GM21717 (cell line): ENCODE results near the gene NXT1.

ENCODE experiments used
- ATAC-seq: cut with Tn5 transposase; IDR thresholded peaks from one replicate; pipeline ENCODE4 v1.9.1; 2021; ENCODE audit warnings: mild to moderate bottlenecking, moderate library complexity; ENCODE audit not compliant: unreplicated experiment

NXT1 gene

DNA sequence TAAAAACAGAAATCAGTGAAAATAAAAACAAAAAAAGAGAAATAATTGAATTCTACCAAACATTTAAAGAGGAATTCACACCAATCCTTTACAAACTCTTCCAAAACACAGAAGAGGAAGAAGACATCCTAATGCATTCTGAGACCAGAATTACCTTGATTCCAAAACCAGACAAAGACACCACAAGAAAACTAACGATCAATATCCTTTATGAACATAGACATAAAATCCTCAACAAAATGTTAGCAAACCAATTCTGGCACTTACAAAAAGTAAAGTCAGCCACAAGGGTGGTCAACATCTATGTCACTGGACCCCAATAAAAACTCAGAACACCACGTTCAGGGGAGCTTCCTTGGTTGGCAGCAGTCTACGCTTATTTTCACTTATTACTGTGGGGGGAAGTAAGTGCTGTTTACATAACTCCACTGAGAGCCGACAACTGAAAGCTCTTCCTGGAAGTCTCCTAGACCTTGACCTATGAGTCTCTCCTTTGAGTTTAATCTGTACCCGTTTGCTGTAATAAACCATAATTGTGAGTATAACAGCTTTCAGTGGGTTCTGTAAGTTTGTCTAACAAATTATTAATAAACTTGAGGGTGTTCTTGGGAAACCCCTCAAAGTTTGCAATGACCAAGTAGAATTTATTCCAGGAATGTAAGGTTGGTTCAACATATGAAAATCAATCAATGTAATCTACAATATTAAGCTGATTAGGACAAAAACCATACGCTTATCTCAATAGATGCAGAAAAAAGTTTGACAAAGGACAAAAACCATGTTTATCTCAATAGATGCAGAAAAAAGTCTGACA lies 35.9 kb downstream of the NXT1 start:
- no peak for ATAC-seq

DNA sequence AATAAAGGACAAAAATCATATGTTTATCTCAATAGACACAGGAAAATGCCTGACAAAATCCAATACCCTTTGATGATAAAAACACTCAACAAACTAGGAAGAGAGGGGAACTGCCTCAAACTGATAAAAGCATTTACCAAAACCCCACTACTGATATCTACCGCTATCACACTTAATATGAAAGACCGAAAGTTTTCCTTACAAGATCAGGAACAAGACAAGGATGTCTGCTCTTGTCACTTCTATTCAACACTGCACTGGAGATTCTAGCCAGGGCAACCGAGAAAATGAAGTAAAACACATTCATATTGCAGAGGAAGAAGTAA lies 36.5 kb downstream of the NXT1 start:
- no peak for ATAC-seq

DNA sequence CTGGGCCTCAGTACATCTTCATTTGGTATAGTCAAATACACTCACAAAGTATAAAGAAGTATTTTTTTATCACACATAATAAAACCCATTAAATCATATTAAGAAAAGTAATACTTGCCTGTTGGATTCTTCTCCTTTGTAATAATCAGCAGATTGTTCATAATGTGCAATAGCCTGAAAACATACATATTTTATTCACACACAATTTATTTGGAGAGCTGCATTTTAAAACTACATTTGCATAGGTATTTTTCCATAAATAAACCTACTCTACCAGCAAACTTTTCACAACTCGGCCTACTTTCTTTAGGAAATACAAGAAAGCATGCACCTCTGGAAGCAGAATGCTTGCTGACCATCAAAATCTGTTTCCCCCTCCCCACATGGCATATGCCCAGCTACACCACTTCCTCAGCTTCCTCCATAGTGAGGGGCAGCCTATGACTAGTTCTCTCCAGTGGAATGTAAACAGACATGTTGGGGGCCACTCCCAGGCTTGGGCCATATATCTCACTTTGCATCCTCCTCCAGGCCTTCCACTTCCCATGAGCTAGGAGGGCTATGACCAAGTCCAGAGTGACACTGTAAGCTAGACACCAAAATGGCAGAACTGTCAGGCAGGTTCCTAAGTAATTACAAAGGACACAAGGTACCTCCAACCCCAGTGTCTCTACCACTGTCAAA lies 39.6 kb downstream of the NXT1 start:
- no peak for ATAC-seq

DNA sequence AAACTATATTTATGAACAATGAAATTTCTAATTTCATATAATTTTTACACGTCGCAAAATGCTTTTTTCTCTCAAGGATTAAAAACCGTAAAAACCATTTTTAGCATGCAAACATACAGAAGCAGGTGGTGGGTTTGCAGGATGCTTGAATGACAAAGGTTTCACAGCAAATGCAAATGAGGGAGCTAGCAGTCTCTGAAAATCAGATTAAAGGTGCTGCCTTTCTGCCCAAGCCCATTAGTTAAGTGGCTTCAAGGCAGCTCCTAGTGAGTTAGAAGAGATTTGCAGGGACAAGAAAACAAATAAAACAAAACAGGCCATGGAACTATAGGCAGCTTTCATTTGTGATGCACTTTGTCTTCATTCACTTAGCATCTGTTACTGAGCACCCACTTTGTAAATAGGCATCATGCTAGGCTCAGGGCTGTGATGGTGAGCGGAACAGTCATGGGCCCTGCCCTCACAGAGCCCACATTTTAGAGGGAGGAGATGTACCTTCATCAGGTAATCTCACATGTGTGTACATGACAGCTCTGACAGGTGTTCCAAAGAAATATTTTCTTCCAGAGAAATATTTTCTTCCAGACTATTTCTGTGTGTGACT lies 41.2 kb downstream of the NXT1 start:
- no peak for ATAC-seq

DNA sequence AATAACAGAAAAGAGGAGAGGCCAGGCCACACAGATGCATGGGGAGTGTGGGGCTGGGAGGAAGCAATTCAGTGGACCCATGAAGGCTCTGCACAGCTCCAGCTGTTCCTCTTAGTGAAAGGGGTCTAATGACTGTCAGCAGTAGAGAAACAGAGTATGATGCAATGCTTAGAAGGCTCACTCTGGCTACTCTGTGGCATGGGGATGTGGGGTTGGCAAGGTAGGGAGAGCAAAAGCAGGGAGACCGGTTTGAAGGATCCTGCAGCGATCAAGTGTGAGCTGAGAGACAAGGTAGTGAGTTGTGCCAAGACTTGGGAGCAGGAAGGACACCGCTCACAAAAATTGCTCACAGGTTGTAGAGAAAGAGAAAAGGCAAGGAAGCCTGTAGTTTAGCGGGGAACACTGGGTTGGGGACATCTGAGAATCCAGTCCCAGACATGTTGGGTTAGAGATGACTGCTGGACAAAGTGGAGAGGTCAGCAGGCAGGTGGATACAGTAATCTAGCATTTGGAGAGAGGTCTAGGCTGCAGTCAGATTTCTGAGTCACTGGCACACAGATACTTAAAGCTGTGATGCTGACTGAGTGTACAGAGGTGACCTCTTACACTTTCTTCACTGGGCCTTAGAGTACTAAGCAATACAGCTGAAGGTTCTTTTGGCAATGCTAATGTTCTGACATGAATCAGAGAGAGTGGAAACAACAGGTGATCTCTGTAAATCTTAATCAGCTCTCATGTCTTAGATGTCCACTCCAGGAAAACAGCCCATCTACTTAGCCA lies 43.6 kb downstream of the NXT1 start:
- no peak for ATAC-seq

DNA sequence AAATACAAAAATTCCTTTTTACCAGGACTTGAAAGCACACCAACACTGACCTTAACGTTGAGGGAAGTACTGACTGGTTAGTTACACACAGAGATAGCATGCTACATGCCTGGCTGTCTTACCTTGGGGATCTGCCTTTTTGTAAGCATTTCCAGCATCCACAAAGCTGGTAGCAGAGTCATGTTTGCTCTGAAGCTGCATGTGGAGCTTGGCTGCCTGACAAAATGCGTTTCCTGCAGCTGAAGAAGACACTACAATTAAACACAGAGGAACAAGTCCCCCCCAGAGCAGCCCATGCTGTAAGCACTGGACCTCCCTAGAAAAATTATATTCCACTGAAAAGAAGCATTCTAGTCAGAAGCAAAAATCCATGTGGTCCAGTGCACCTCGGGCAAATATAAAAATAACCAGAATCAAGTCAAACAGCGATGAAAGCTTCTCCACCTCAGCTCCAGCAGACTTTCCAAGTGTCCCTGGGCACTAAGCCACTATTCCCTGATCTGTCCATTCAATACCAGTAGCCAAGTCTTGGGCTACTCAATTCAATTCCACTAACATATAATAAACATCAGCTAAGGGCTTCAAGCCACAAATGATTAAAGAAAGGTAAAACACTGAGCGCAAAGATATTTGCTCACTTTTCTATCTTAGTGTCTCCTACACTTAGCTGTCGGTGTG lies 46.5 kb downstream of the NXT1 start:
- no peak for ATAC-seq

DNA sequence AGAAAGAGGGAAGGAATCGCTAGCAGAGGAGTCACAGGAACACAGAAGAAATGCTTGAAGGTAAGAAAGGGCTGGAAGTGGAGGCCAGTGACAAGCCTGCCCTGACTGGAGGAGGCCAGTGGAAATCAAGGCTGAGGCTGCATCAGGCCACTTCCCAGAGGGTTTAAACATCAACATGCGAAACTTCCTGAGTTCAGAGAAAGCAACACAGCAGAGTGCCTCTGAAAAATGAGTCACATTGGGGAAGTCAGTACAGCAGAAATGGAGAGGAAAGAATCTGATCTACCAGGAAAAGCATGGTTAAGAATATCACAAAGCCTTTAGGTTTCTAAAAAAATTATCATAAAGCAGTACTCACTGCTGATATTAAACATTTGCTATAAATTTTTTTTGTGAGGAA lies 47.4 kb downstream of the NXT1 start:
- ATAC-seq, result no peak

DNA sequence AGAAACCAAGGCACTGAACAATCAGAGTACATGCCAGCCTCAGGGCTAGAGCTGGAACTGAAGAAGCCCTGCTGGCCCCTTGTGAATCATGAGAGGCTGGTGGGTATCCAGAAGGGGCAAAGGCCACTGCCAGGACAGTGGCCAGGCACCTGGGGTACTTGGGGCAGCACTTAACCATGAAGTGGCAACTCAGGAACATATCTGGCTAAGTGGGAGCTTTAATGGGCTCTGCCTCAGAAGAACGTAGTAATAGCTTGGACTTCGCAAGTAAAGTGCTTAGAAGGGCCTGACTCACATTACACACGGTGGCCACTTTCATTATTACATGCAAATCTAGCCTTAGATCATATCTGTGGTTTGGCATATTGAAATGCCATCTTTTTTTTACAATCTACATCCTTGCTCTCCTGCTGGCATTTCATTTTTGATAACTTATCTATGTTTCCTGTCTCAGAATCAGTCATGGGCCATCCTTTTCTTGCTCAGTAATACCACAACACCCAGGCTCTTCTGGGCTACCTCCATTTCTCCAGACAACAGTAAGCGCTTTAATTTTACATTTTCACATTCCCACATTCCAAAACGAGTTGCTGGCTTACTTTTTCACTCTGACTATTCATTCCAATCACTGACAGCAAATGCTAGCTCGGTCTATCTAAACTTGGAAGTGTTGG lies 49.1 kb downstream of the NXT1 start:
- ATAC-seq, result no peak

DNA sequence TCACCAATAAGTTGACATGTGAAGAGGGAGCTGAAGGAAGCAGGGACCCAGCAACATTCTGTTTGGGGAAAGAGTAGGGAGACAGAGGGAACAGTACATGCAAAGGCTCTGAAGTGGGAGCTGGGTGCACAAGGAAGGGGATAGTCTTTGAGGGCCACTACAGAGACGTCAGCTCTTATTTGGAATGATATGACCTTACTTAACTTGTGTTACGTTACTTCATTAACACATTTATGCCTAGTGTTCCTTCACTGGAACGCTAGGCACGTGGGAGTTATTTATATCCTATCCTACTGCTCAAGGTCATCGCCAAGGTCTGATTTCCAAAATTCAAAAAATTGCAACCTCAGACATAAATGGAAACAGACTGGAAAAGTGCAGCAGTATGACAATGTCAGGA lies 50.5 kb downstream of the NXT1 start:
- no peak for ATAC-seq

DNA sequence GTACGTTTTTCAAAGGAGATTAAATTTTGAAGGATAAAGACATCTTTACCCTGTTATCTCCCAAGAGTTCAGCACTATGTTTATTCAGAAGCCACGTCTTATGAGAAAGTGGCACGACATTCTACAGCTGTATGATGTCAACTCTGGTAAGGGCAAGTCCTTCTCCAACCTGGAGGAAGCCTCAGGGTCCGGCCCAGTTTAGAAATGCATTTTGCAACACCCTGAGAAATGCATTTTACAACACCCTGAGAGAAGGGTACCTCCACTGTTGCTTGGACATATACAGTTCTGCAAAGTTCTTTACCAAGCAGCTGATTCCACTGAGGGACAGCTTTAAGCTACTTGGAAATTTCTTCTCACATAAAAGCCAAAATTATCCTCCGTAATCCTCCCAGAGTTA lies 53.2 kb downstream of the NXT1 start:
- ATAC-seq, result no peak

DNA sequence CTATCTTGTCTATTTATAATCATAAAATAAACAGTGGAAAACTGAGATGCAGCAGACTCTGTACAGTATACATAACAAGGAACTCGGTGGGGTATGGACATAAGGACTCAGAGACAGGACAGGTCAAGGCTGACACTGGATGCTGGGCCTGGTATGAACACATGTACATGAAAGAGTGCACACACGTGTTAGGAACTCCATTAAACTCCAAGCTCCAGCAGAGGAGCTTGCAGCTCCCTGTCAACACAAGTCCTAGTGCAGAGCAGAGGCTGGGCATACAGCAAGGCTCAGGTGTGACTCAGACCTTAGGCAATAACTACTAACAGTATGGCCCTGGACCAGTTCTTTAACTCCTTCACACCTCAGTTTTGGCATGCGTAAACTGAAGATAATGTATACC lies 53.6 kb downstream of the NXT1 start:
- no peak for ATAC-seq
